H9 (cell line): ENCODE measurements around the gene XAF1. TPM values are rescaled to one million over a fixed set of nuclear protein-coding genes. Genes with fewer than 3 reads are reported as not detected.
A peak's percentile ranks its signal among the peaks of the same experiment; 100 is the strongest.

Experiments used
- DNase-seq: peaks from one replicate; pipeline ENCODE4 v3.0.0-alpha.2; 2017
- H2AFZ ChIP-seq: one replicate; pipeline ENCODE4 v1.6.1; 2013; ENCODE audit warnings: mild to moderate bottlenecking, low read length, control low read depth, moderate library complexity
- H2AK5ac ChIP-seq: 2 replicates; pipeline ENCODE4 v1.6.1; 2013; ENCODE audit warnings: low read length, control low read depth, mixed read lengths; ENCODE audit not compliant: insufficient read length
- H2BK120ac ChIP-seq: one replicate; pipeline ENCODE4 v1.6.1; 2013; ENCODE audit warnings: low read depth, mild to moderate bottlenecking, low read length, control low read depth, inconsistent platforms; ENCODE audit not compliant: poor library complexity, severe bottlenecking
- H2BK12ac ChIP-seq: 2 replicates; pipeline ENCODE4 v1.6.1; 2013; ENCODE audit warnings: low read length, control low read depth, mixed read lengths, low read depth; ENCODE audit not compliant: insufficient read length
- H2BK15ac ChIP-seq: 2 replicates; pipeline ENCODE4 v1.6.1; 2013; ENCODE audit warnings: low read depth, low read length, control low read depth
- H2BK20ac ChIP-seq: one replicate; pipeline ENCODE4 v1.6.1; 2013; ENCODE audit warnings: low read depth, mild to moderate bottlenecking, low read length, control low read depth, inconsistent platforms; ENCODE audit not compliant: poor library complexity, severe bottlenecking
- H2BK5ac ChIP-seq: 2 replicates; pipeline ENCODE4 v1.6.1; 2013; ENCODE audit warnings: low read length, control low read depth, mixed read lengths; ENCODE audit not compliant: insufficient read length
- H3K14ac ChIP-seq: 2 replicates; pipeline ENCODE4 v1.6.1; 2013; ENCODE audit warnings: low read length, control low read depth; ENCODE audit not compliant: insufficient read depth
- H3K18ac ChIP-seq: 2 replicates; pipeline ENCODE4 v1.6.1; 2013; ENCODE audit warnings: low read depth, mild to moderate bottlenecking, mixed read lengths, low read length, control low read depth; ENCODE audit not compliant: insufficient read length
- H3K23ac ChIP-seq: 2 replicates; pipeline ENCODE4 v1.6.1; 2013; ENCODE audit warnings: low read length, control low read depth, mixed read lengths, low read depth; ENCODE audit not compliant: insufficient read length
- H3K23me2 ChIP-seq: 2 replicates; pipeline ENCODE4 v1.6.1; 2013; ENCODE audit warnings: low read depth, mild to moderate bottlenecking, mixed read lengths, low read length, control low read depth; ENCODE audit not compliant: insufficient read length, poor library complexity, severe bottlenecking
- H3K27ac ChIP-seq: 2 replicates; pipeline ENCODE4 v1.5.1; 2013; ENCODE audit warnings: low read length, control low read depth, mixed read lengths, low read depth; ENCODE audit not compliant: insufficient read length
- H3K27me3 ChIP-seq: 2 replicates; pipeline ENCODE4 v1.6.1; 2013; ENCODE audit warnings: low read length, control low read depth, inconsistent platforms; ENCODE audit not compliant: insufficient read depth
- H3K4ac ChIP-seq: 2 replicates; pipeline ENCODE4 v1.6.1; 2013; ENCODE audit warnings: low read depth, mild to moderate bottlenecking, control low read depth, inconsistent platforms, low read length, moderate library complexity
- H3K4me1 ChIP-seq: 2 replicates; pipeline ENCODE4 v1.6.1; 2013; ENCODE audit warnings: low read length, control low read depth, inconsistent platforms; ENCODE audit not compliant: insufficient read depth
- H3K4me2 ChIP-seq: 2 replicates; pipeline ENCODE4 v1.6.1; 2013; ENCODE audit warnings: low read length, control low read depth, mixed read lengths; ENCODE audit not compliant: insufficient read length, insufficient read depth
- H3K56ac ChIP-seq: 2 replicates; pipeline ENCODE4 v1.6.1; 2013; ENCODE audit warnings: low read depth, mild to moderate bottlenecking, mixed read lengths, low read length, control low read depth; ENCODE audit not compliant: insufficient read length
- H3K79me1 ChIP-seq: 2 replicates; pipeline ENCODE4 v1.6.1; 2013; ENCODE audit warnings: low read depth, mild to moderate bottlenecking, moderate library complexity, low read length, control low read depth, inconsistent platforms; ENCODE audit not compliant: insufficient read depth, poor library complexity, severe bottlenecking
- H3K79me2 ChIP-seq: 2 replicates; pipeline ENCODE4 v1.6.1; 2013; ENCODE audit warnings: low read length, control low read depth, inconsistent platforms; ENCODE audit not compliant: insufficient read depth
- H3K9ac ChIP-seq: 2 replicates; pipeline ENCODE4 v1.6.1; 2013; ENCODE audit warnings: low read length, control low read depth, mixed read lengths; ENCODE audit not compliant: insufficient read length; ENCODE audit errors: extremely low read depth
- H3K9me3 ChIP-seq: one replicate; pipeline ENCODE4 v1.6.1; 2013; ENCODE audit warnings: low read depth, low read length, inconsistent platforms; ENCODE audit not compliant: control insufficient read depth
- H3T11ph ChIP-seq: one replicate; pipeline ENCODE4 v1.6.1; 2013; ENCODE audit warnings: mild to moderate bottlenecking, low read length, control low read depth, inconsistent platforms
- H4K20me1 ChIP-seq: one replicate; pipeline ENCODE4 v1.6.1; 2013; ENCODE audit not compliant: control insufficient read depth, insufficient read length, insufficient read depth
- H4K5ac ChIP-seq: 2 replicates; pipeline ENCODE4 v1.6.1; 2013; ENCODE audit warnings: low read depth, mild to moderate bottlenecking, mixed read lengths, low read length, control low read depth; ENCODE audit not compliant: insufficient read length
- H4K8ac ChIP-seq: replicated peaks from 2 replicates; pipeline ENCODE4 v1.6.1; 2013; ENCODE audit warnings: low read length, control low read depth, mixed read lengths, low read depth; ENCODE audit not compliant: insufficient read length
- H4K91ac ChIP-seq: 2 replicates; pipeline ENCODE4 v1.6.1; 2013; ENCODE audit warnings: low read depth, mild to moderate bottlenecking, moderate library complexity, mixed read lengths, low read length, control low read depth; ENCODE audit not compliant: insufficient read length
- H3K27ac Mint-ChIP-seq, 3 experiments: 2 replicates in 2 of 3; 3 replicates in 1 of 3; pipeline ENCODE4 v1.8.0; 2020 to 2021; ENCODE audit warnings: mixed read lengths in 3 of 3, mild to moderate bottlenecking in 1 of 3, moderate library complexity in 1 of 3
- H3K27me3 Mint-ChIP-seq: 2 replicates; pipeline ENCODE4 v1.8.0; 2021; ENCODE audit warnings: low read depth, mild to moderate bottlenecking, moderate library complexity, mixed read lengths
- H3K36me3 Mint-ChIP-seq, 3 experiments: 2 replicates in 2 of 3; 3 replicates in 1 of 3; pipeline ENCODE4 v1.8.0; 2020 to 2021; ENCODE audit warnings: low read depth in 3 of 3, mixed read lengths in 3 of 3; ENCODE audit not compliant: insufficient read depth in 1 of 3
- H3K4me1 Mint-ChIP-seq, 2 experiments: 2 replicates each; pipeline ENCODE4 v1.8.0; 2020; ENCODE audit warnings: mixed read lengths in 2 of 2
- H3K4me3 Mint-ChIP-seq, 2 experiments: 2 replicates in 1 of 2; 3 replicates in 1 of 2; pipeline ENCODE4 v1.8.0; 2020 to 2021; ENCODE audit warnings: mild to moderate bottlenecking in 2 of 2, mixed read lengths in 2 of 2, moderate library complexity in 1 of 2
- H3K9me3 Mint-ChIP-seq, 2 experiments: 2 replicates in 1 of 2; 3 replicates in 1 of 2; pipeline ENCODE4 v1.8.0; 2020; ENCODE audit warnings: mild to moderate bottlenecking in 2 of 2, mixed read lengths in 2 of 2, moderate library complexity in 1 of 2
- CTCF ChIP-seq: fragments of 200-600 bp; sonication (generic); conservative IDR thresholded peaks from 3 replicates; pipeline ENCODE4 v1.8.0; 2021; ENCODE audit warnings: antibody characterized with exemption, mild to moderate bottlenecking
- WGBS: extraction: QIAGEN DNeasy Blood & Tissue Kit; methylation state at CpG from one replicate; pipeline ENCODE4 v1.1.7; 2013; ENCODE audit warnings: missing lambda C conversion rate, low lambda C conversion rate, mixed read lengths; ENCODE audit not compliant: insufficient read length; ENCODE audit errors: extremely low coverage; 5-methylcytosine and 5-hydroxymethylcytosine counted together
- long read RNA-seq: library from polyadenylated mRNA; unstranded; transcript quantifications from one replicate; pipeline ENCODE4 v2.0.0, GENCODE V29; 2020
- total RNA-seq: library from RNA; stranded (reverse); gene quantifications from 2 replicates; pipeline ENCODE4 v1.2.1, GENCODE V29; 2021

Gene XAF1, protein sequence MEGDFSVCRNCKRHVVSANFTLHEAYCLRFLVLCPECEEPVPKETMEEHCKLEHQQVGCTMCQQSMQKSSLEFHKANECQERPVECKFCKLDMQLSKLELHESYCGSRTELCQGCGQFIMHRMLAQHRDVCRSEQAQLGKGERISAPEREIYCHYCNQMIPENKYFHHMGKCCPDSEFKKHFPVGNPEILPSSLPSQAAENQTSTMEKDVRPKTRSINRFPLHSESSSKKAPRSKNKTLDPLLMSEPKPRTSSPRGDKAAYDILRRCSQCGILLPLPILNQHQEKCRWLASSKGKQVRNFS
- total RNA-seq = not detected in 2 replicates
- long read RNA-seq, partial matches to known transcripts = 0 of 1 reads
- long read RNA-seq, other reads (novel, unspliced or antisense) = 1 of 1 reads

GRCh38 chr17:6755731-6756184 is at the start of gene XAF1:
TSS of gene XAF1 (plus strand) at chr17:6756046. CDS start at chr17:6756079, 33 bp downstream.
- Histone ChIP-seq H2AK5ac (no peak within 1 kb of the TSS), H3K14ac (no peak within 1 kb of the TSS; the same call in 1 of the 2 replicates), H4K20me1 (no peaks in the 10 kb centered on the region), H3K79me1 (no peaks in the 10 kb centered on the region), H3K9ac (no peak within 1 kb of the TSS), H4K91ac (no peak within 1 kb of the TSS), H2BK12ac (no peak within 1 kb of the TSS), H3K27ac (no peak within 1 kb of the TSS), H3K23me2 (no peaks in the 10 kb centered on the region), H3K56ac (no peak within 1 kb of the TSS), H3K79me2 (no peaks in the 10 kb centered on the region), H4K8ac (no peak within 1 kb of the TSS), H2BK15ac (no peak within 1 kb of the TSS), H3K4me1 (peaks cover 9% of the 10 kb centered on the region; the same call in 1 of the 2 replicates), H3T11ph (no peak within 1 kb of the TSS), H2BK20ac (no peak within 1 kb of the TSS), H3K4ac (no peak within 1 kb of the TSS), H3K18ac (no peak within 1 kb of the TSS), H4K5ac (no peak within 1 kb of the TSS), H2AFZ (no peak within 1 kb of the TSS), H3K23ac (no peak within 1 kb of the TSS), H2BK5ac (no peak within 1 kb of the TSS), H3K27me3 (no peaks in the 10 kb centered on the region), H3K9me3 (no peaks in the 10 kb centered on the region), H2BK120ac (no peak within 1 kb of the TSS), H3K4me2 (no peak within 1 kb of the TSS)
- no peak within 1 kb of the TSS; a peak in 1 of 5 replicates for H3K4me3 Mint-ChIP-seq
- peaks cover 0 to 2% (median 0%) of the 10 kb centered on the region in 3 experiments; a peak in 1 of 7 replicates for H3K36me3 Mint-ChIP-seq
- H3K27me3 Mint-ChIP-seq = peaks cover 2% of the 10 kb centered on the region
- TF ChIP-seq CTCF = no peak
- peak within 1 kb of the TSS in 1 of 3 experiments; percentile 5; a peak in 3 of 7 replicates for H3K27ac Mint-ChIP-seq
- DNase-seq = no peak
- peaks cover 40 to 42% of the 10 kb centered on the region in 2 experiments for H3K4me1 Mint-ChIP-seq
- no peaks in the 10 kb centered on the region for H3K9me3 Mint-ChIP-seq
- WGBS = no CpG with 5 or more reads among the region's 14 CpGs
